ENCODE data around the gene NOX3. TPM values are rescaled to one million over a fixed set of nuclear protein-coding genes. Genes with fewer than 3 reads are reported as not detected.

The NOX3 gene
- total and polyA plus RNA-seq, 2 experiments from 2014 or later = not detected

DNA sequence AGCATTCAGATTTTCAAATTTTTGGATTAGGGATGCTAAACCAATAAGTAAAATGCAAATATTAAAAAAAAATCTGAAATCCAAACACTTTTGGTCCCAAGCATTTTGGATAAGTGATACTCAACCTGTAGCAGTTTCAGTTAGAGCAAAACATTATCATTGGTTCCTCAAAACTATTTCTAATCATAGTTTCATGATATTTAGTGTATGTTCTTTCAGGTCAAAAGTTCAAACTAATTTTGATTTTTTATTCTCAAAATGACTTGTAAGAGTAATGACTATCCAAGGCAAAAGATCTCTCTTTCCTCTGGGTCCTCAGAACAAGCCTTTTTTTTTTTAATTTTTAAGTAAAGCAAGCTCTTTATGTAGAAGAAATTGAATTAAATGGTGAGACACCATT, 77.4 kb downstream of the NOX3 start (continued):
- TF ChIP-seq, protein P1, sequence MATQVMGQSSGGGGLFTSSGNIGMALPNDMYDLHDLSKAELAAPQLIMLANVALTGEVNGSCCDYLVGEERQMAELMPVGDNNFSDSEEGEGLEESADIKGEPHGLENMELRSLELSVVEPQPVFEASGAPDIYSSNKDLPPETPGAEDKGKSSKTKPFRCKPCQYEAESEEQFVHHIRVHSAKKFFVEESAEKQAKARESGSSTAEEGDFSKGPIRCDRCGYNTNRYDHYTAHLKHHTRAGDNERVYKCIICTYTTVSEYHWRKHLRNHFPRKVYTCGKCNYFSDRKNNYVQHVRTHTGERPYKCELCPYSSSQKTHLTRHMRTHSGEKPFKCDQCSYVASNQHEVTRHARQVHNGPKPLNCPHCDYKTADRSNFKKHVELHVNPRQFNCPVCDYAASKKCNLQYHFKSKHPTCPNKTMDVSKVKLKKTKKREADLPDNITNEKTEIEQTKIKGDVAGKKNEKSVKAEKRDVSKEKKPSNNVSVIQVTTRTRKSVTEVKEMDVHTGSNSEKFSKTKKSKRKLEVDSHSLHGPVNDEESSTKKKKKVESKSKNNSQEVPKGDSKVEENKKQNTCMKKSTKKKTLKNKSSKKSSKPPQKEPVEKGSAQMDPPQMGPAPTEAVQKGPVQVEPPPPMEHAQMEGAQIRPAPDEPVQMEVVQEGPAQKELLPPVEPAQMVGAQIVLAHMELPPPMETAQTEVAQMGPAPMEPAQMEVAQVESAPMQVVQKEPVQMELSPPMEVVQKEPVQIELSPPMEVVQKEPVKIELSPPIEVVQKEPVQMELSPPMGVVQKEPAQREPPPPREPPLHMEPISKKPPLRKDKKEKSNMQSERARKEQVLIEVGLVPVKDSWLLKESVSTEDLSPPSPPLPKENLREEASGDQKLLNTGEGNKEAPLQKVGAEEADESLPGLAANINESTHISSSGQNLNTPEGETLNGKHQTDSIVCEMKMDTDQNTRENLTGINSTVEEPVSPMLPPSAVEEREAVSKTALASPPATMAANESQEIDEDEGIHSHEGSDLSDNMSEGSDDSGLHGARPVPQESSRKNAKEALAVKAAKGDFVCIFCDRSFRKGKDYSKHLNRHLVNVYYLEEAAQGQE (IDR thresholded peaks at IDR 0.05; ENCODE audit: unreplicated experiment) = no peak

DNA sequence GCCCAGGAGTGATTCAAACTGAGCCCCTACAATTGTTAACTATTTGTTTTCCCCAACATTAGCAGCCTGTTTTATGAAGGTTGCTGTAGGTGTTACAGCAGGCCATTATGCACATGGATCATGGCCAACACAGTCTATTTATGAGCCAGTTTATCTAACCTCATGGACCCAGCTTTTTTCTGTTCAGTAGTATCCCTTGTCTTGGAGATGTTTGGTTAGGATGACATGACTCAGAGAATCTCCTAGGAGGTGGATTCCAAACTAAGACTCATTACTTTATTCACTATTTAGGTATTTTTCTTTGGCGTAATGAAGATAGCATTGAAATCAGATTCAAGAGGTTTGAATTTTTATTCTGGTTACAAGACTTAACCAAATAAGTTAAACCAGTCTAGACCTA, 78.6 kb downstream of the NOX3 start:
- Mint-ChIP-seq H3K9me3 (no peaks in the 10 kb centered on the region), H3K36me3 (ENCODE audit: low read depth) (no peaks in the 10 kb centered on the region), H3K4me1 (no peaks in the 10 kb centered on the region), H3K27me3 (ENCODE audit: insufficient read depth, low read depth, poor library complexity) (peaks cover 2% of the 10 kb centered on the region), H3K4me3 (no peak overlapping the region), H3K27ac (no peak overlapping the region)
- ATAC-seq = no peak
- H4K20me1 ChIP-seq (replicated peaks; ENCODE audit: insufficient read depth) = no peaks in the 10 kb centered on the region
- H2AFZ ChIP-seq = no peak overlapping the region
- no peaks in the 10 kb centered on the region for H3K36me3 ChIP-seq (ENCODE audit: insufficient read depth)
- no peak for DNase-seq (ENCODE audit: low spot score)
- no peaks in the 10 kb centered on the region for H3F3A ChIP-seq (replicated peaks; ENCODE audit: low read depth)
- H3K79me2 ChIP-seq (replicated peaks; ENCODE audit: insufficient read depth) = no peaks in the 10 kb centered on the region
- no peaks in the 10 kb centered on the region for H3K27me3 ChIP-seq (ENCODE audit: insufficient read depth)
- no peak overlapping the region for H3K4me3 ChIP-seq
- H3K4me2 ChIP-seq = no peak overlapping the region
- TF ChIP-seq CREB1 (CRISPR knock-in tag; IDR thresholded peaks at IDR 0.05; ENCODE audit: low read depth) (no peak), ZNF331 (CRISPR knock-in tag; IDR thresholded peaks at IDR 0.05; ENCODE audit: low read depth) (no peak)
- H3K4me1 ChIP-seq (ENCODE audit: insufficient read depth) = no peaks in the 10 kb centered on the region
- H3K9me2 ChIP-seq (ENCODE audit: insufficient read depth) = no peaks in the 10 kb centered on the region; the same call in 1 of the 2 replicates
- no peak overlapping the region for H3K27ac ChIP-seq (ENCODE audit: low read depth)

DNA sequence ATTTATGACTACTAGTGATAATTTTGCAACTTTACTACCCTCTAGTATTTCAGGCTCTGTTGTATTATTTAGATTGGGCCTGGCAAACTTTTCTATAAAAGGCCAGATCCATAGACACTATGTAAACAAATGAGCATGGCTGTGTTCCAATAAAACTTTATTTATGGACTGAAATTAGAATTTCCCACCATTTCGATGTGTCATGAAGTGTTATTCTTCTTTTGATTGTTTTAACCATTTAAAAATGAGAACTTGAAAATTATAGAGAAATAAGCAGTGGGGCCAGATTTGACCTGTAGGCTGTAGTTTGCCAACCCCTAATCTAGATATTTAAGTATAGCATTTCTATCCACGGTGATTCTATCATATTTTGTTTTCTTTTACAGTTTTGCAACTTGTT, 79.8 kb downstream of the NOX3 start:
- DNase-seq (ENCODE audit: low spot score) (no peak), ATAC-seq (no peak)
- no peaks in the 10 kb centered on the region; the same call in 1 of the 2 replicates for H3K9me2 ChIP-seq (ENCODE audit: insufficient read depth)
- Mint-ChIP-seq H3K9me3 (no peaks in the 10 kb centered on the region), H3K27ac (no peak overlapping the region), H3K4me3 (no peak overlapping the region), H3K36me3 (ENCODE audit: low read depth) (no peaks in the 10 kb centered on the region), H3K27me3 (ENCODE audit: insufficient read depth, low read depth, poor library complexity) (peaks cover 2% of the 10 kb centered on the region), H3K4me1 (no peaks in the 10 kb centered on the region)
- H2AFZ ChIP-seq = no peak overlapping the region
- H3K27me3 ChIP-seq (ENCODE audit: insufficient read depth) = no peaks in the 10 kb centered on the region
- H3K4me1 ChIP-seq (ENCODE audit: insufficient read depth) = no peaks in the 10 kb centered on the region
- no peaks in the 10 kb centered on the region for H3K79me2 ChIP-seq (replicated peaks; ENCODE audit: insufficient read depth)
- no peaks in the 10 kb centered on the region for H4K20me1 ChIP-seq (replicated peaks; ENCODE audit: insufficient read depth)
- H3F3A ChIP-seq (replicated peaks; ENCODE audit: low read depth) = no peaks in the 10 kb centered on the region
- H3K36me3 ChIP-seq (ENCODE audit: insufficient read depth) = no peaks in the 10 kb centered on the region
- no peak overlapping the region for H3K27ac ChIP-seq (ENCODE audit: low read depth)
- no peak overlapping the region for H3K4me2 ChIP-seq
- H3K4me3 ChIP-seq = no peak overlapping the region
- TF ChIP-seq, protein P2, sequence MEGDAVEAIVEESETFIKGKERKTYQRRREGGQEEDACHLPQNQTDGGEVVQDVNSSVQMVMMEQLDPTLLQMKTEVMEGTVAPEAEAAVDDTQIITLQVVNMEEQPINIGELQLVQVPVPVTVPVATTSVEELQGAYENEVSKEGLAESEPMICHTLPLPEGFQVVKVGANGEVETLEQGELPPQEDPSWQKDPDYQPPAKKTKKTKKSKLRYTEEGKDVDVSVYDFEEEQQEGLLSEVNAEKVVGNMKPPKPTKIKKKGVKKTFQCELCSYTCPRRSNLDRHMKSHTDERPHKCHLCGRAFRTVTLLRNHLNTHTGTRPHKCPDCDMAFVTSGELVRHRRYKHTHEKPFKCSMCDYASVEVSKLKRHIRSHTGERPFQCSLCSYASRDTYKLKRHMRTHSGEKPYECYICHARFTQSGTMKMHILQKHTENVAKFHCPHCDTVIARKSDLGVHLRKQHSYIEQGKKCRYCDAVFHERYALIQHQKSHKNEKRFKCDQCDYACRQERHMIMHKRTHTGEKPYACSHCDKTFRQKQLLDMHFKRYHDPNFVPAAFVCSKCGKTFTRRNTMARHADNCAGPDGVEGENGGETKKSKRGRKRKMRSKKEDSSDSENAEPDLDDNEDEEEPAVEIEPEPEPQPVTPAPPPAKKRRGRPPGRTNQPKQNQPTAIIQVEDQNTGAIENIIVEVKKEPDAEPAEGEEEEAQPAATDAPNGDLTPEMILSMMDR (conservative IDR thresholded peaks at IDR 0.05; ENCODE audit: low read depth in 2 of 2) = no peak
- TF ChIP-seq NANOG (IDR thresholded peaks at IDR 0.05; ENCODE audit: borderline replicate concordance) (no peak), EZH2 (IDR thresholded peaks at IDR 0.05; ENCODE audit: low read depth, unreplicated experiment) (no peak)
- TF ChIP-seq, protein P1 (IDR thresholded peaks at IDR 0.05; ENCODE audit: unreplicated experiment) = no peak
